GM12891 (cell line): Measurements from ENCODE around the gene ANKRD33B.

Source experiments
- DNase-seq: peaks from one replicate; pipeline ENCODE4 v3.0.0; 2011; ENCODE audit warnings: low spot score; ENCODE audit not compliant: insufficient read length
- FAIRE-seq: peaks from 2 replicates; lab custom pipeline; 2011; peaks lifted over from hg19 to GRCh38; lab: Jason Lieb, UNC
- PAX5 ChIP-seq: IDR thresholded peaks from 2 replicates; pipeline ENCODE4 v1.6.1; 2011; ENCODE audit warnings: low read length, moderate library complexity, mild to moderate bottlenecking; ENCODE audit not compliant: insufficient read depth, severe bottlenecking
- POLR2A ChIP-seq: IDR thresholded peaks from 2 replicates; pipeline ENCODE4 v1.6.1; 2011; ENCODE audit warnings: low read depth, low read length, control low read depth
- POLR2AphosphoS5 ChIP-seq: IDR thresholded peaks from 2 replicates; pipeline ENCODE4 v1.6.1; 2011; ENCODE audit warnings: low read depth, low read length, control low read depth
- POU2F2 ChIP-seq: IDR thresholded peaks from 2 replicates; pipeline ENCODE4 v1.6.1; 2011; ENCODE audit warnings: low read depth, mild to moderate bottlenecking, control low read depth, low read length, moderate library complexity
- SPI1 ChIP-seq: IDR thresholded peaks from 2 replicates; pipeline ENCODE4 v1.6.1; 2011; ENCODE audit warnings: low read depth, low read length, control low read depth
- TAF1 ChIP-seq: IDR thresholded peaks from 2 replicates; pipeline ENCODE4 v1.6.1; 2011; ENCODE audit warnings: low read depth, low read length, control low read depth

The ANKRD33B gene

GRCh38 chr5:10689391-10690081, 125.7 kb downstream of the ANKRD33B start:
- DNase-seq (no peak), FAIRE-seq (no peak)
- no peak for TF ChIP-seq PAX5
- no peak for TF ChIP-seq POLR2AphosphoS5
- TF ChIP-seq POLR2A = no peak
- TF ChIP-seq TAF1 = no peak

GRCh38 chr5:10690460-10691440, 126.9 kb downstream of the ANKRD33B start:
- DNase-seq (no peak), FAIRE-seq (no peak)

GRCh38 chr5:10691826-10692785, 128.2 kb downstream of the ANKRD33B start:
- FAIRE-seq = no peak

More at GRCh38 chr5:10690460-10691440, 126.9 kb downstream of the ANKRD33B start:
- no peak for TF ChIP-seq POLR2A
- TF ChIP-seq POU2F2 = no peak
- no peak for TF ChIP-seq POLR2AphosphoS5
- no peak for TF ChIP-seq PAX5
- no peak for TF ChIP-seq SPI1
- no peak for TF ChIP-seq TAF1

GRCh38 chr5:10695055-10695649, 131.3 kb downstream of the ANKRD33B start:
- TF ChIP-seq POLR2A = no peak
- DNase-seq (no peak), FAIRE-seq (peak; percentile 66)

More at GRCh38 chr5:10691826-10692785, 128.2 kb downstream of the ANKRD33B start:
- no peak for DNase-seq
- no peak for TF ChIP-seq PAX5
- no peak for TF ChIP-seq SPI1
- TF ChIP-seq POLR2AphosphoS5 = no peak
- no peak for TF ChIP-seq POLR2A
- no peak for TF ChIP-seq TAF1
- TF ChIP-seq POU2F2 = no peak

- no peak for FAIRE-seq
- peak; percentile 35; the same call in 1 of the 2 replicates for TF ChIP-seq SPI1
- TF ChIP-seq POU2F2 = no peak
Observed at GRCh38 chr5:10695759-10696543, 132.1 kb downstream of the ANKRD33B start.

GRCh38 chr5:10699281-10699874, 135.5 kb downstream of the ANKRD33B start:
- TF ChIP-seq POU2F2 = no peak
- TF ChIP-seq TAF1 = no peak
- FAIRE-seq = no peak
- DNase-seq = no peak

More at GRCh38 chr5:10695759-10696543, 132.1 kb downstream of the ANKRD33B start:
- DNase-seq = no peak

GRCh38 chr5:10699987-10700386, 136.1 kb downstream of the ANKRD33B start:
- TF ChIP-seq TAF1 = no peak; the same call in 1 of the 2 replicates
- peak; percentile 22 for TF ChIP-seq PAX5
- peak; percentile 20; the same call in 1 of the 2 replicates for TF ChIP-seq POU2F2
- FAIRE-seq (peak; percentile 58), DNase-seq (no peak)

- DNase-seq = no peak
- FAIRE-seq = no peak
- TF ChIP-seq SPI1 = no peak
- no peak for TF ChIP-seq POU2F2
- TF ChIP-seq PAX5 = no peak
Observed at GRCh38 chr5:10700516-10700915, 136.6 kb downstream of the ANKRD33B start.

- FAIRE-seq = no peak
- TF ChIP-seq TAF1 = no peak
- DNase-seq = no peak
Observed at GRCh38 chr5:10701567-10702039, 137.7 kb downstream of the ANKRD33B start.
